A549 (cell line): ENCODE results near the gene ANXA3.

ENCODE experiments used
- CTCF ChIP-seq: fragments of >200 bp; sonication (Bioruptor Twin); formaldehyde crosslinking; IDR thresholded peaks from 3 replicates; pipeline ENCODE4 v1.5.1; 2016
- E2F6 ChIP-seq: IDR thresholded peaks from 2 replicates; pipeline ENCODE4 v1.6.1; 2012; ENCODE audit warnings: low read depth, borderline replicate concordance
- EP300 ChIP-seq, 2 experiments: fragments of >200 bp; sonication (Bioruptor Twin); formaldehyde crosslinking; IDR thresholded peaks; 2 replicates in 1 of 2; 3 replicates in 1 of 2; pipeline ENCODE4 v1.6.1; 2016 to 2017
- FOSL2 ChIP-seq, 2 experiments: fragments of 450-650 bp in 1 of 2; fragments of >200 bp in 1 of 2; sonication (Bioruptor Twin) in 1 of 2; formaldehyde crosslinking; IDR thresholded peaks; 2 replicates each; pipeline versions ENCODE4 v1.5.0 to v1.6.1; 2016 to 2020; ENCODE audit warnings: mild to moderate bottlenecking in 1 of 2, moderate library complexity in 1 of 2
- HMGXB4 ChIP-seq: fragments of 250-450 bp; sonication (Bioruptor Pico); IDR thresholded peaks from 2 replicates; pipeline ENCODE4 v1.5.0; 2021; ENCODE audit warnings: mild to moderate bottlenecking, moderate library complexity, borderline replicate concordance
- KDM5A ChIP-seq: fragments of 200-600 bp; sonication (generic); IDR thresholded peaks from 2 replicates; pipeline ENCODE4 v1.6.1; 2016; ENCODE audit warnings: antibody characterized with exemption, mild to moderate bottlenecking
- NR3C1 ChIP-seq: fragments of >200 bp; sonication (Bioruptor Twin); formaldehyde crosslinking; IDR thresholded peaks from 3 replicates; pipeline ENCODE4 v1.6.1; 2017
- PBX3 ChIP-seq: IDR thresholded peaks from 2 replicates; pipeline ENCODE4 v1.6.1; 2012
- POLR2A ChIP-seq: IDR thresholded peaks from 2 replicates; pipeline ENCODE4 v1.6.1; 2012; ENCODE audit warnings: mild to moderate bottlenecking, low read length
- RAD21 ChIP-seq, 2 experiments: fragments of >200 bp in 1 of 2; sonication (Bioruptor Twin) in 1 of 2; formaldehyde crosslinking in 1 of 2; IDR thresholded peaks in 1 of 2; conservative IDR thresholded peaks in 1 of 2; 2 replicates in 1 of 2; 3 replicates in 1 of 2; pipeline ENCODE4 v1.6.1; 2012 to 2018; ENCODE audit warnings: inconsistent platforms in 1 of 2
- RCOR1 ChIP-seq: fragments of 150-350 bp; IDR thresholded peaks from 2 replicates; pipeline ENCODE4 v1.6.1; 2014; ENCODE audit warnings: antibody characterized with exemption, low read length, low read depth
- REST ChIP-seq: fragments of 200-600 bp; sonication (generic); IDR thresholded peaks from 2 replicates; pipeline ENCODE4 v1.6.1; 2016; ENCODE audit warnings: antibody characterized with exemption, mild to moderate bottlenecking, moderate library complexity

GRCh38 chr4:78543424-78544125, 8.0 kb upstream of the ANXA3 start:
- no peak for TF ChIP-seq HMGXB4 (CRISPR knock-in tag)
- no peak for TF ChIP-seq FOSL2 (IDR thresholded peaks at IDR 0.05)
- TF ChIP-seq FOSL2 (CRISPR knock-in tag; IDR thresholded peaks at IDR 0.05): no peak
- TF ChIP-seq RAD21 (conservative IDR thresholded peaks at IDR 0.05 in 1 of 2, IDR thresholded peaks at IDR 0.05 in 1 of 2): no peak
- no peak for TF ChIP-seq PBX3
- no peak for TF ChIP-seq RCOR1
- no peak for TF ChIP-seq POLR2A
- no peak for TF ChIP-seq KDM5A
- TF ChIP-seq NR3C1: no peak
- TF ChIP-seq EP300 (IDR thresholded peaks at IDR 0.05): no peak
- no peak for TF ChIP-seq E2F6
- no peak for TF ChIP-seq REST
- no peak for TF ChIP-seq CTCF
